GM12875 (cell line): ENCODE data around the gene GRM4.

Experiments used
- H3K4me3 ChIP-seq: one replicate; pipeline ENCODE4 v1.5.1; 2011; ENCODE audit warnings: low read depth, low read length, control low read depth
- TF ChIP-seq, protein P1 (sequence below): IDR thresholded peaks from 2 replicates; pipeline ENCODE4 v1.5.1; 2011; ENCODE audit warnings: low read depth, mild to moderate bottlenecking, control low read depth, inconsistent platforms, low read length, moderate library complexity, borderline replicate concordance; ENCODE audit not compliant: insufficient read depth

The GRM4 gene

DNA sequence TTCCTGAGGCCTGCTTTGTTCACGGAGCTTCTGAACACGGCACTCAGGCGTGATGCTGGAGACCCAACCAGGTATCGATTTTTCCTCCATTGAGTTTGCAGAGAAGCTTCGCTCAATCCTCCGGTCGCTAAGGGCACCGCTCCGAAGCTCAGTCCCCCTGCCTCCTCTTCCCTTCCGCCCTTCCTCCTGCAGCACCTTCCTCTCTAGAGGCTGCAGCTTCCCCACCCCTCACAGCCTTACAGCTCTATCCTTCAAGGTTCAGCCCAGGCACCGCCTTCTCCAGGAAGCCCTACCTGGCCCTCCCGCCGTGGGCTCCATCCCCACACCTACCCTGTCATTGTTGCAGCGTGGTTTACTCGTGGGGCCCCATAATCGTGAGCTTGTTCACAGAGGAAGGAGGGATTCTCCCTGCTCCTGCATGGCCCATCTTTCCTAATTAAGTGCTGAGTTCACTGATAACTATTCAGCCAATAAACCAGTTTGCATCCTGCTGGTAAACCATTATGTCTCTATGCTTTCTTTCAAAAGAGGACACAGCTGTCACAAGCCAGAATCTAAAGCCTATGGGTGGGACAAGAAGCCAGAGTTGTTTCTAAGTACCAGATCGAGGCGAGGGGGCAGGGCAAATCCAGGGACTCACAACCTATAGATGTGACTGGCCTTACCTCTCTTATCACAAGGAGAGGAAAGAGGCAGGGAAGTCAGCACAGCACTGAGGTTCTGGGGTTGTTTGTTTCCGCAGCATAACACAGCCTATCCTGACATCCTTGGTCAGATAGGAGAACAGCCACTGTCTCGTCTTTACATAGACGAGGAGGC is 152.0 kb downstream of the GRM4 start:
- TF ChIP-seq, protein P1, sequence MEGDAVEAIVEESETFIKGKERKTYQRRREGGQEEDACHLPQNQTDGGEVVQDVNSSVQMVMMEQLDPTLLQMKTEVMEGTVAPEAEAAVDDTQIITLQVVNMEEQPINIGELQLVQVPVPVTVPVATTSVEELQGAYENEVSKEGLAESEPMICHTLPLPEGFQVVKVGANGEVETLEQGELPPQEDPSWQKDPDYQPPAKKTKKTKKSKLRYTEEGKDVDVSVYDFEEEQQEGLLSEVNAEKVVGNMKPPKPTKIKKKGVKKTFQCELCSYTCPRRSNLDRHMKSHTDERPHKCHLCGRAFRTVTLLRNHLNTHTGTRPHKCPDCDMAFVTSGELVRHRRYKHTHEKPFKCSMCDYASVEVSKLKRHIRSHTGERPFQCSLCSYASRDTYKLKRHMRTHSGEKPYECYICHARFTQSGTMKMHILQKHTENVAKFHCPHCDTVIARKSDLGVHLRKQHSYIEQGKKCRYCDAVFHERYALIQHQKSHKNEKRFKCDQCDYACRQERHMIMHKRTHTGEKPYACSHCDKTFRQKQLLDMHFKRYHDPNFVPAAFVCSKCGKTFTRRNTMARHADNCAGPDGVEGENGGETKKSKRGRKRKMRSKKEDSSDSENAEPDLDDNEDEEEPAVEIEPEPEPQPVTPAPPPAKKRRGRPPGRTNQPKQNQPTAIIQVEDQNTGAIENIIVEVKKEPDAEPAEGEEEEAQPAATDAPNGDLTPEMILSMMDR, result no peak
- no peak overlapping the region for H3K4me3 ChIP-seq

- TF ChIP-seq, protein P1, result no peak
Measured at GRCh38 chr6:33993091-33993490, 152.8 kb downstream of the GRM4 start.

GRCh38 chr6:33992191-33992590 is 153.7 kb downstream of the GRM4 start:
- TF ChIP-seq, protein P1, result no peak
- H3K4me3 ChIP-seq, result no peak overlapping the region

More at GRCh38 chr6:33993091-33993490, 152.8 kb downstream of the GRM4 start:
- no peak overlapping the region for H3K4me3 ChIP-seq

DNA sequence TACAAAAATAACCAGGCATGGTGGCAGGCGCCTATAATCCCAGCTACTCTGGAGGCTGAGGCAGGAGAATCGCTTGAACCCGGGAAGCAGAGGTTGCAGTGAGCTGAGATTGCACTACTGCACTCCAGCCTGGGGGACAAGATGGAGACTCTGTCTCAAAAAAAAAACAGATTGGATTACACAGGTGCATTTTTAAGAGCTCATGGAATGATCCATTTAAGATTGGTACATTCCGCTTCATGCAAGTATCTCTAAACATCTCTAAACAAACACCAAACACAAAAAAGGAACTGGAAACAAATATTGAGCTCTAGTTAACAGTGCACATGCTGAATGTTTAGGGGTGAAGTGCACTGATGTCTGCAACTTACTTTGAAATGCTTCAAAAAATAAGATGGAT is 154.3 kb downstream of the GRM4 start:
- H3K4me3 ChIP-seq, result no peak overlapping the region
- TF ChIP-seq, protein P1, result no peak

GRCh38 chr6:33990061-33990541 is 155.8 kb downstream of the GRM4 start:
- no peak overlapping the region for H3K4me3 ChIP-seq
- TF ChIP-seq, protein P1, result no peak

GRCh38 chr6:33989016-33989854 is 156.7 kb downstream of the GRM4 start:
- TF ChIP-seq, protein P1, result no peak
- H3K4me3 ChIP-seq, result no peak overlapping the region
